CD4-positive, alpha-beta memory T cell (primary cell): ENCODE data around the gene ATF7IP. TPM values are rescaled to one million over a fixed set of nuclear protein-coding genes. Genes with fewer than 3 reads are reported as not detected.
A peak's percentile ranks its signal among the peaks of the same experiment; 100 is the strongest.

Experiments used
- CTCF ChIA-PET: fragments of 350-600 bp; sonication (Branson Sonifier 250); formaldehyde crosslinking; loops from one replicate; lab custom pipeline; 2021; ENCODE audit warnings: inconsistent platforms; ENCODE audit not compliant: partially characterized antibody; lab: Charles Lee
- POLR2A ChIA-PET: fragments of 350-600 bp; sonication (Branson Sonifier 250); formaldehyde crosslinking; loops from one replicate; lab custom pipeline; 2021; ENCODE audit not compliant: partially characterized antibody; lab: Charles Lee
- DNase-seq, 5 donors: peaks; one replicate each; pipeline versions ENCODE4 v3.0.0 to v3.0.0-alpha.2; 2020 to 2022; ENCODE audit warnings: mixed read lengths in 1 of 5
- H3K27ac ChIP-seq: one replicate; pipeline ENCODE4 v1.7.0; 2013; ENCODE audit warnings: low read depth, low read length
- H3K27me3 ChIP-seq: 2 replicates; pipeline ENCODE4 v1.7.0; 2013; ENCODE audit warnings: mild to moderate bottlenecking, low read length, moderate library complexity; ENCODE audit not compliant: insufficient read depth
- H3K36me3 ChIP-seq: 2 replicates; pipeline ENCODE4 v1.7.0; 2013; ENCODE audit warnings: mild to moderate bottlenecking, low read length, moderate library complexity; ENCODE audit not compliant: insufficient read depth
- H3K4me1 ChIP-seq: 2 replicates; pipeline ENCODE4 v1.7.0; 2013; ENCODE audit warnings: mild to moderate bottlenecking, low read length, moderate library complexity; ENCODE audit not compliant: insufficient read depth
- H3K4me3 ChIP-seq, 2 donors: one replicate each; pipeline ENCODE4 v1.7.0; 2013; ENCODE audit warnings: low read length in 2 of 2, mild to moderate bottlenecking in 1 of 2
- H3K9me3 ChIP-seq, 2 donors: one replicate each; pipeline ENCODE4 v1.7.0; 2013; ENCODE audit warnings: low read length in 2 of 2, control low read depth in 1 of 2; ENCODE audit not compliant: control insufficient read depth in 1 of 2
- H3K27ac Mint-ChIP-seq, 7 donors: one replicate each; pipeline ENCODE4 v1.8.0; 2020 to 2021; ENCODE audit warnings: mixed read lengths in 7 of 7, mild to moderate bottlenecking in 6 of 7, inconsistent platforms in 3 of 7, moderate library complexity in 3 of 7
- H3K27me3 Mint-ChIP-seq, 2 donors: one replicate each; pipeline ENCODE4 v1.8.0; 2020 to 2021; ENCODE audit warnings: mixed read lengths in 2 of 2
- H3K36me3 Mint-ChIP-seq, 2 donors: one replicate each; pipeline ENCODE4 v1.8.0; 2020 to 2021; ENCODE audit warnings: mixed read lengths in 2 of 2, inconsistent platforms in 1 of 2, mild to moderate bottlenecking in 1 of 2
- H3K4me1 Mint-ChIP-seq, 4 donors: one replicate each; pipeline ENCODE4 v1.8.0; 2020 to 2021; ENCODE audit warnings: mixed read lengths in 4 of 4, mild to moderate bottlenecking in 1 of 4
- H3K4me3 Mint-ChIP-seq, 8 donors: one replicate each; pipeline ENCODE4 v1.8.0; 2020 to 2021; ENCODE audit warnings: mixed read lengths in 8 of 8, mild to moderate bottlenecking in 7 of 8, moderate library complexity in 6 of 8, inconsistent platforms in 3 of 8
- H3K9me3 Mint-ChIP-seq, 8 donors: one replicate each; pipeline ENCODE4 v1.8.0; 2020 to 2021; ENCODE audit warnings: mixed read lengths in 8 of 8, mild to moderate bottlenecking in 5 of 8, inconsistent platforms in 3 of 8, moderate library complexity in 1 of 8
- intact Hi-C: fragments of 100-400 bp; cut with micrococcal nuclease; formaldehyde crosslinking; loops from one replicate; pipeline ENCODE4 v1.15.1; 2023
- polyA plus RNA-seq, 2 donors: library from polyadenylated mRNA; unstranded; fragments of 300-500 nt; fragmentation: Illumina TruSeq; gene quantifications; one replicate each; pipeline ENCODE4 v1.2.3, GENCODE V29; 2021
- total RNA-seq, 2 experiments: library from RNA; stranded (reverse); gene quantifications; one replicate each; pipeline ENCODE4 v1.2.3, GENCODE V29; 2021

The ATF7IP gene
- total and polyA plus RNA-seq, 4 experiments from 2014 or later = 87.3 to 223 (median 156) TPM

DNA sequence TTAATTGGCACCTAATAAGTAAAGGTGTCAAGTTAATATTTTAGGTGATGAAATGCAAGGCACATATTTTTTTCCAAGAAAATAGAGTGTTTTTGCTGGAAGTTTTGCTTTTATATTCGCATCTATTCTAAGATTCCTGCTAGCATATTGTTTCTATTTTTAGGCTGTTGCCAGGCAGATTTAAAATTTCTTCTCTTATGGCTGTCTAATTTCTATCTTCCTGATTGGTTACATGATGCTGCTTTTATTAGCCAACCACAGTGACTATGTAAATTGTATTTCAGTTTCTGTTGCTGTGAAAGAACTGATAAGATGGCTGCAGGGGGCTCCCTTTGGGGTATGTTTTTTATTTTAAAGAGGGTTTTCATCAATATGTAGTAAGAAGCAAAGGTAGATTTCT, 42.7 kb downstream of the ATF7IP start:
- Mint-ChIP-seq H3K4me3 (peak overlapping the region in 6 of 8 donors; percentile 23 to 69 (median 55)), H3K9me3 (peaks cover 0 to 2% (median 0%) of the 10 kb centered on the region in 8 donors), H3K27ac (peak overlapping the region in 6 of 7 donors; percentile 19 to 90 (median 67)), H3K36me3 (peaks cover 15 to 19% of the 10 kb centered on the region in 2 donors), H3K27me3 (no peaks in the 10 kb centered on the region), H3K4me1 (peaks cover 55 to 78% (median 65%) of the 10 kb centered on the region in 4 donors)
- intact Hi-C loops = loop anchor here (1.0 kb wide), 1 partner anchor 8 kb away; no protein-coding TSS in a partner anchor
- CTCF ChIA-PET = interaction anchor here (0.9 to 1.3 kb wide), 3 partner anchors 9 to 43 kb away, joined by 3 to 4 read pairs (median 4); partner anchors contain the start of gene ATF7IP
- Histone ChIP-seq H3K27me3 (no peaks in the 10 kb centered on the region), H3K4me3 (no peak overlapping the region), H3K27ac (no peak overlapping the region), H3K36me3 (no peaks in the 10 kb centered on the region), H3K9me3 (no peaks in the 10 kb centered on the region), H3K4me1 (peaks cover 95% of the 10 kb centered on the region)
- peak in 2 of 5 donors; percentile 32 to 48 for DNase-seq
- POLR2A ChIA-PET = interaction anchor here (0.9 to 11.5 kb wide), 4 partner anchors 8 to 43 kb away, joined by 3 to 196 read pairs (median 12); partner anchors contain the start of gene ATF7IP

DNA sequence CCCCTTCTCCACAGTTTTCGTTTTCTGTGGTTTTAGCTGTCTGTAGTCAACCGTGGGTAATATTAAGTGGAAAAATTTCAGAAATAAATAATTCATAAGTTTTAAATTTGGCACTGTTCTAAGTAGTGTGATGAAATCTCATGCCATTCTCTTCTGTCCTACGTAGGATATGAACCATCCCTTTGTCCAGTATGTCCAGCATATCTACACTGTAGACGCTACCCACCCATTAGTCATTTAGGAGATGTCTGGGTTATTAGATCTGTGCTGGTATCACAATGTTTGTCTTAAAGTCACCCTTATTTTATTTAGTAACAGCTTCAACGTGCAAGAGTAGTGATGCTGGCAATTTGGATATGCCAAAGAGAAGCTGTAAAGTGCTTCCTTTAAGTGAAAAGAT, 44.7 kb downstream of the ATF7IP start:
- H3K36me3 ChIP-seq = no peaks in the 10 kb centered on the region
- ChIA-PET CTCF (interaction anchor here (1.3 kb wide), 1 partner anchor 44 kb away, joined by 3 read pairs; no protein-coding TSS in a partner anchor), POLR2A (interaction anchor here (1.6 to 11.5 kb wide), 5 partner anchors 9 to 152 kb away, joined by 7 to 196 read pairs (median 9); partner anchors contain the start of gene ATF7IP)
- intact Hi-C loops = no loop called here
- H3K4me1 ChIP-seq = peaks cover 94% of the 10 kb centered on the region
- no peak for DNase-seq
- Mint-ChIP-seq H3K9me3 (peaks cover 0 to 2% (median 0%) of the 10 kb centered on the region in 8 donors), H3K4me3 (peak overlapping the region in 2 of 8 donors; percentile 11 to 40), H3K36me3 (peaks cover 12 to 15% of the 10 kb centered on the region in 2 donors), H3K27me3 (no peaks in the 10 kb centered on the region), H3K27ac (peak overlapping the region in 5 of 7 donors; percentile 15 to 77 (median 47)), H3K4me1 (peaks cover 53 to 76% (median 63%) of the 10 kb centered on the region in 4 donors)
- H3K4me3 ChIP-seq = no peak overlapping the region
- no peaks in the 10 kb centered on the region for H3K27me3 ChIP-seq
- no peak overlapping the region for H3K27ac ChIP-seq
- H3K9me3 ChIP-seq = no peaks in the 10 kb centered on the region

DNA sequence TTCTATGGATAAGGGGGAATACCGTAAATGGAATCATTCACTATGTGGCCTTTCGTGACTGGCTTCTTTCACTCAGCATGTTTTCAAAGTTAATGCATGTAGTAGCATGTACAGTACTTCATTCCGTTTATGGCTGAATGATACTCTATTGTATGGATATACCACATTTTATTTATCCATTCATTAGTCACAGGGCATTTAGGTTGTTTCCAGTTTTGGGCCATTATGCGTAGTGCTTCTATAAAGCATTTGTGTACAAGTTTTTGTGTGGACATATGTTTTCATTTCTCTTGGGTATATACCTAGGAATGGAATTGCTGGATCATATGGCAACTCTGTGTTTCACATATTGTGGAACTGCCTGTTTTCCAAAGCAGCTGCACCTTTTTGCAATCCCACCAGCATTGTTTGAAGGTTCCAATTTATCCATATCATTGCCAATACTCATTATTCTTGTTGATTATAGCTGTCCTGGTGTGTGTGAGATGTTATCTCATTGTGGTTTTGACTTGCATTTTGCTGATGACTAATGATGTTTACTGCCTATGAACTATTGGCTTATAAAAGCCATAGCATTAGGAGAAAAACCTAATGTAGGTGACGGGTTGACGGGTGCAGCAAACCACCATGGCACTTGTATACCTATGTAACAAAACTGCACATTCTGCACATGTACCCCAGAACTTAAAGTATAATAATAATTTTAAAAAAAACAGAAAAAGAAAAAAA, 45.5 kb downstream of the ATF7IP start:
- peak; percentile 50 to 74 (median 65) for DNase-seq
- Mint-ChIP-seq H3K36me3 (peaks cover 10 to 11% of the 10 kb centered on the region in 2 donors), H3K4me1 (peaks cover 50 to 72% (median 60%) of the 10 kb centered on the region in 4 donors), H3K27me3 (no peaks in the 10 kb centered on the region), H3K9me3 (peaks cover 0 to 2% (median 0%) of the 10 kb centered on the region in 8 donors), H3K4me3 (peak overlapping the region in 6 of 8 donors; percentile 31 to 83 (median 58)), H3K27ac (peak overlapping the region; percentile 5 to 84 (median 32))
- Histone ChIP-seq H3K27me3 (no peaks in the 10 kb centered on the region), H3K4me1 (peaks cover 94% of the 10 kb centered on the region), H3K36me3 (no peaks in the 10 kb centered on the region), H3K27ac (no peak overlapping the region), H3K4me3 (no peak overlapping the region), H3K9me3 (no peaks in the 10 kb centered on the region)
- intact Hi-C loops = loop anchor here (1.0 kb wide), 2 partner anchors 15 to 21 kb away; no protein-coding TSS in a partner anchor
- POLR2A ChIA-PET = interaction anchor here (0.8 to 11.5 kb wide), 7 partner anchors 9 to 153 kb away, joined by 3 to 196 read pairs (median 9); partner anchors contain the start of gene ATF7IP
- CTCF ChIA-PET = interaction anchor here (1.2 to 7.8 kb wide), 9 partner anchors 9 to 49 kb away, joined by 3 to 125 read pairs (median 4); partner anchors contain the start of gene ATF7IP

DNA sequence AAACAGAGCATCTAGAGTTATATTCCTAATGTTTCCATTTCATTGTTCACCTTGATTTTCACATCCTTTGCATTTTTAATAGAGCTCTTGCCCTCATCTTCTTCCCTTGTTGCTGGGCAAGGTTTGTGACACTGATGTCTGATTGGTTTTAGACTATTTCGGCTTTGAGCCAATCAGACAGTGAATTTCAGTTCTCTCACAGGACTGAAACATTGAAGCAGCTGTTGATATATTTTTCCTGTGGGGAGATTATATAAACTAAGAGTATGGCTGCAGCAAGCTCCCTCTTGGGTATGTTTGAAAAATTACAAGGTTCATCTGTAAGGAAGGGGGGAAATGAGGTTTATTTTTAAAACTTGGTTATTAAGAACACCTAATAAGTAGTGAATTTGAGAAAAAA, 51.2 kb downstream of the ATF7IP start:
- Mint-ChIP-seq H3K4me1 (peaks cover 47 to 74% (median 59%) of the 10 kb centered on the region in 4 donors), H3K36me3 (peaks cover 16% of the 10 kb centered on the region in 2 donors), H3K27me3 (no peaks in the 10 kb centered on the region), H3K4me3 (peak overlapping the region; percentile 3 to 70 (median 44)), H3K9me3 (peaks cover 0 to 4% (median 2%) of the 10 kb centered on the region in 8 donors), H3K27ac (peak overlapping the region; percentile 60 to 88 (median 80))
- Histone ChIP-seq H3K4me1 (peaks cover 84% of the 10 kb centered on the region), H3K9me3 (peaks cover 0 to 3% of the 10 kb centered on the region in 2 donors), H3K4me3 (no peak overlapping the region), H3K27me3 (no peaks in the 10 kb centered on the region), H3K36me3 (peaks cover 11% of the 10 kb centered on the region), H3K27ac (peak overlapping the region; percentile 14)
- ChIA-PET CTCF (interaction anchor here (0.7 to 7.8 kb wide), 17 partner anchors 8 to 178 kb away, joined by 3 to 125 read pairs (median 5); partner anchors contain the start of gene ATF7IP), POLR2A (interaction anchor here (0.6 to 11.5 kb wide), 19 partner anchors 9 to 357 kb away, joined by 3 to 196 read pairs (median 5); partner anchors contain the start of gene ATF7IP)
- intact Hi-C loops = loop anchor here (5.0 kb wide), 1 partner anchor 201 kb away; no protein-coding TSS in a partner anchor
- peak; percentile 67 to 78 (median 73) for DNase-seq

DNA sequence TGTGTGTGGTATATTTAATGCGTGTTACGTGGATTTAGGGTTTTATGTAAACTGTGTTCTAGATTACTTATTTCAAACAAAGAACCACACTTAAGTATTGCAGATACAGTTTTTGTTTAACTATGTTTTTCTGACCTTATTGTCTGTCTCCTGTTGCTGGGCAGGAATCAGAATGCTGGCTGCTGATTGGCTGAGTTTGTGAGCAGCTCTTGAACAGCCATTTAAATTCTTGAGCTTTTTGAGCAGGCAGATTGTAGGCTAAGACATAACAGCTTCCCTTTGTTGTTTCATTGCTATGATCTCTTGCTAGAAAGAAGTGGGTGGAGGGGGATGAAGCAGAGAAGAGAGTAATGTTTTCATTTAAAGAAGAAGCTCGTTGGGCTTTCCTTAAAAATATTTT, 52.2 kb downstream of the ATF7IP start:
- DNase-seq = peak; percentile 70 to 86 (median 79)
- Mint-ChIP-seq H3K4me3 (peak overlapping the region; percentile 72 to 88 (median 84)), H3K27ac (peak overlapping the region; percentile 66 to 95 (median 86)), H3K36me3 (peaks cover 23 to 26% of the 10 kb centered on the region in 2 donors), H3K9me3 (peaks cover 0 to 13% (median 10%) of the 10 kb centered on the region in 8 donors), H3K4me1 (peaks cover 46 to 73% (median 59%) of the 10 kb centered on the region in 4 donors), H3K27me3 (no peaks in the 10 kb centered on the region)
- H3K36me3 ChIP-seq = peaks cover 14% of the 10 kb centered on the region
- ChIA-PET CTCF (interaction anchor here (0.5 to 7.8 kb wide), 19 partner anchors 10 to 299 kb away, joined by 3 to 125 read pairs (median 4); partner anchors contain the start of gene ATF7IP), POLR2A (interaction anchor here (0.7 to 11.5 kb wide), 17 partner anchors 15 to 358 kb away, joined by 3 to 196 read pairs (median 6); partner anchors contain the start of gene ATF7IP)
- H3K9me3 ChIP-seq = peaks cover 0 to 4% of the 10 kb centered on the region in 2 donors
- peak overlapping the region; percentile 34 for H3K27ac ChIP-seq
- intact Hi-C loops = loop anchor here (1.0 to 5.0 kb wide), 5 partner anchors 52 to 231 kb away; partner anchors contain the start of gene ATF7IP
- H3K4me1 ChIP-seq = peaks cover 73% of the 10 kb centered on the region
- no peak overlapping the region for H3K4me3 ChIP-seq
- no peaks in the 10 kb centered on the region for H3K27me3 ChIP-seq

DNA sequence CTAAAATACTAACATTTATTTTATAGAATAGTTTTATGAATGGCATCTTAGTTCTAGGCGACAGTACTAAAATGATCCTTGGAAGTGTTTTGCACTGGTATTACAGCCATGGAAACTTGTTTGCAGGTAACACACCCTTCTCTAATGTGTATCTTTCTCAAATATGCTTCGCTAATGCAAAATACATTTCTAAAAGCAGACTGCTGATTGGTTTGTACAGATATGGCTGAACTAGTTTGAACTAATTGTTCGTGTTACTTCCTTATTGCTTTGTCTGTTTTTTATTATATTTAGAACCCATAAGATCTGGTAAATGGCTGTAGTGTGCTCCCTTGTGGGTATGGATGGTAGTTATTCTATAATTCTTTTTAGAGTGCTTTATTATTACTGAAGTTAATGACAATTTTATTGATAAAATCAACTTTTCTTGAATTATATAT, 53.0 kb downstream of the ATF7IP start:
- peak overlapping the region; percentile 40 to 87 (median 60) for H3K27ac Mint-ChIP-seq
- CTCF ChIA-PET = interaction anchor here (0.7 to 7.8 kb wide), 16 partner anchors 17 to 299 kb away, joined by 3 to 125 read pairs (median 4); partner anchors contain the start of gene ATF7IP
- Histone ChIP-seq H3K4me1 (peaks cover 67% of the 10 kb centered on the region), H3K4me3 (peak overlapping the region in 1 of 2 donors; percentile 7), H3K27me3 (no peaks in the 10 kb centered on the region), H3K27ac (peak overlapping the region; percentile 14), H3K36me3 (peaks cover 14% of the 10 kb centered on the region), H3K9me3 (peaks cover 0 to 4% of the 10 kb centered on the region in 2 donors)
- peak in 4 of 5 donors; percentile 50 to 62 (median 54) for DNase-seq
- H3K27me3 Mint-ChIP-seq = no peaks in the 10 kb centered on the region
- intact Hi-C loops = loop anchor here (1.0 to 5.0 kb wide), 5 partner anchors 53 to 232 kb away; partner anchors contain the start of gene ATF7IP
- peak overlapping the region; percentile 21 to 75 (median 68) for H3K4me3 Mint-ChIP-seq
- peaks cover 47 to 72% (median 59%) of the 10 kb centered on the region in 4 donors for H3K4me1 Mint-ChIP-seq
- POLR2A ChIA-PET = interaction anchor here (0.7 to 11.5 kb wide), 14 partner anchors 16 to 357 kb away, joined by 3 to 196 read pairs (median 10); partner anchors contain the start of gene ATF7IP
- H3K9me3 Mint-ChIP-seq = peaks cover 0 to 15% (median 10%) of the 10 kb centered on the region in 8 donors
- peaks cover 27 to 34% of the 10 kb centered on the region in 2 donors for H3K36me3 Mint-ChIP-seq
